HL-60 (cell line): Measurements from ENCODE around the gene KRTAP20-4.

Experiments used
- GABPA ChIP-seq: IDR thresholded peaks from 2 replicates; pipeline ENCODE4 v1.6.1; 2012; ENCODE audit warnings: low read depth
- TF ChIP-seq, protein P1 (sequence below): IDR thresholded peaks from one replicate; pipeline ENCODE4 v1.5.1; 2011; ENCODE audit warnings: low read length, control low read depth, inconsistent platforms; ENCODE audit not compliant: insufficient read depth

- TF ChIP-seq, protein P1, sequence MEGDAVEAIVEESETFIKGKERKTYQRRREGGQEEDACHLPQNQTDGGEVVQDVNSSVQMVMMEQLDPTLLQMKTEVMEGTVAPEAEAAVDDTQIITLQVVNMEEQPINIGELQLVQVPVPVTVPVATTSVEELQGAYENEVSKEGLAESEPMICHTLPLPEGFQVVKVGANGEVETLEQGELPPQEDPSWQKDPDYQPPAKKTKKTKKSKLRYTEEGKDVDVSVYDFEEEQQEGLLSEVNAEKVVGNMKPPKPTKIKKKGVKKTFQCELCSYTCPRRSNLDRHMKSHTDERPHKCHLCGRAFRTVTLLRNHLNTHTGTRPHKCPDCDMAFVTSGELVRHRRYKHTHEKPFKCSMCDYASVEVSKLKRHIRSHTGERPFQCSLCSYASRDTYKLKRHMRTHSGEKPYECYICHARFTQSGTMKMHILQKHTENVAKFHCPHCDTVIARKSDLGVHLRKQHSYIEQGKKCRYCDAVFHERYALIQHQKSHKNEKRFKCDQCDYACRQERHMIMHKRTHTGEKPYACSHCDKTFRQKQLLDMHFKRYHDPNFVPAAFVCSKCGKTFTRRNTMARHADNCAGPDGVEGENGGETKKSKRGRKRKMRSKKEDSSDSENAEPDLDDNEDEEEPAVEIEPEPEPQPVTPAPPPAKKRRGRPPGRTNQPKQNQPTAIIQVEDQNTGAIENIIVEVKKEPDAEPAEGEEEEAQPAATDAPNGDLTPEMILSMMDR, result no peak
- no peak for TF ChIP-seq GABPA
These were observed 32.5 kb downstream of the KRTAP20-4 start for GRCh38 chr21:30652891-30653290.
